Sigmoid colon (tissue), 4 donors: ENCODE measurements around the gene GIT2.

ENCODE experiments used
- POLR2A ChIP-seq, 2 donors: fragments of 450-650 bp; IDR thresholded peaks; one replicate each; pipeline ENCODE4 v1.6.1; 2016; ENCODE audit warnings: antibody characterized with exemption in 2 of 2, mild to moderate bottlenecking in 2 of 2, moderate library complexity in 2 of 2
- POLR2AphosphoS5 ChIP-seq, 4 donors: sonication (generic); formaldehyde crosslinking; IDR thresholded peaks; one replicate each; pipeline ENCODE4 v1.6.1; 2017; ENCODE audit warnings: antibody characterized with exemption in 4 of 4
- TF ChIP-seq, protein P1 (sequence below), 4 experiments: fragments of 450-650 bp in 3 of 4; fragments of 200-600 bp in 1 of 4; IDR thresholded peaks; one replicate each; pipeline ENCODE4 v1.5.1; 2016 to 2019; ENCODE audit warnings: antibody characterized with exemption in 4 of 4, mild to moderate bottlenecking in 3 of 4, moderate library complexity in 2 of 4

DNA sequence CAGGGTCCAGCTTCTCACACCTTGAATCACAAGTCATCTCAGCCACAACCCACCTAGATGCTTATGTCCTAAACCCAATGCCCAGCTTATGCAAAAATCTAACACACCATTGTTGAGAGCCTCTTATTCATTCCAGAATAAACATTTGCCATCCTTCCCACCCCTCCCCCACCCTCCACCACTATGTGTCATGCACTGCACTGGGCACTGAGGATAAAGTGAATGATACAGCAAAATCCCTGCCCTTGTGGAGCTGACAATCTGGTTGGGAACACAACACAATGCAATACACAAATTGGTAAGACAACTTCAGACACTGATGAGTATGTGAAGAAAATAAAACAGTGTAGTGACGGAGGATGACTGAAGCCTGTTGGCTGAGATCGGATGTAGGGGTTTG lies 114.4 kb downstream of the GIT2 start:
- TF ChIP-seq, protein P1, sequence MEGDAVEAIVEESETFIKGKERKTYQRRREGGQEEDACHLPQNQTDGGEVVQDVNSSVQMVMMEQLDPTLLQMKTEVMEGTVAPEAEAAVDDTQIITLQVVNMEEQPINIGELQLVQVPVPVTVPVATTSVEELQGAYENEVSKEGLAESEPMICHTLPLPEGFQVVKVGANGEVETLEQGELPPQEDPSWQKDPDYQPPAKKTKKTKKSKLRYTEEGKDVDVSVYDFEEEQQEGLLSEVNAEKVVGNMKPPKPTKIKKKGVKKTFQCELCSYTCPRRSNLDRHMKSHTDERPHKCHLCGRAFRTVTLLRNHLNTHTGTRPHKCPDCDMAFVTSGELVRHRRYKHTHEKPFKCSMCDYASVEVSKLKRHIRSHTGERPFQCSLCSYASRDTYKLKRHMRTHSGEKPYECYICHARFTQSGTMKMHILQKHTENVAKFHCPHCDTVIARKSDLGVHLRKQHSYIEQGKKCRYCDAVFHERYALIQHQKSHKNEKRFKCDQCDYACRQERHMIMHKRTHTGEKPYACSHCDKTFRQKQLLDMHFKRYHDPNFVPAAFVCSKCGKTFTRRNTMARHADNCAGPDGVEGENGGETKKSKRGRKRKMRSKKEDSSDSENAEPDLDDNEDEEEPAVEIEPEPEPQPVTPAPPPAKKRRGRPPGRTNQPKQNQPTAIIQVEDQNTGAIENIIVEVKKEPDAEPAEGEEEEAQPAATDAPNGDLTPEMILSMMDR (IDR thresholded peaks at IDR 0.05) = no peak
- TF ChIP-seq POLR2AphosphoS5 (IDR thresholded peaks at IDR 0.05) (no peak), POLR2A (IDR thresholded peaks at IDR 0.05) (no peak)
